OCI-LY7 (cell line): ENCODE data around the gene CYB561D1. TPM values are rescaled to one million over a fixed set of nuclear protein-coding genes. Genes with fewer than 3 reads are reported as not detected.

ENCODE experiments used
- BruUV-seq: library from RNA; stranded (reverse); fragments of 400-500 nt; replicated peaks from 2 replicates; lab custom pipeline; 2021; lab: Mats Ljungman, UMichigan
- CTCF ChIA-PET: fragments of 300-600 bp; sonication (Branson Sonifier 250); formaldehyde crosslinking; loops from one replicate; lab custom pipeline; 2022; ENCODE audit warnings: antibody characterized with exemption; ENCODE audit not compliant: unreplicated experiment; lab: Charles Lee
- POLR2A ChIA-PET: fragments of 300-600 bp; sonication (Branson Sonifier 250); formaldehyde crosslinking; loops from one replicate; lab custom pipeline; 2022; ENCODE audit warnings: antibody characterized with exemption; lab: Charles Lee
- DNase-seq: peaks from one replicate; pipeline ENCODE4 v3.0.0-alpha.2; 2015; ENCODE audit warnings: low spot score
- H2AFZ ChIP-seq: fragments of 200-600 bp; sonication (generic), shearing (Covaris generic); 2 replicates; pipeline ENCODE4 v1.6.1; 2014; ENCODE audit warnings: mild to moderate bottlenecking, antibody characterized with exemption, low read length, moderate library complexity
- H3K27ac ChIP-seq: fragments of 200-600 bp; sonication (generic); 2 replicates; pipeline ENCODE4 v1.5.1; 2014; ENCODE audit warnings: mixed run types, low read depth, mild to moderate bottlenecking, moderate library complexity, low read length, inconsistent platforms; ENCODE audit not compliant: poor library complexity, severe bottlenecking
- H3K36me3 ChIP-seq: fragments of 200-600 bp; sonication (generic); 2 replicates; pipeline ENCODE4 v1.6.1; 2014; ENCODE audit warnings: mild to moderate bottlenecking, antibody characterized with exemption, low read length, moderate library complexity, mixed read lengths; ENCODE audit not compliant: insufficient read depth
- H3K4me1 ChIP-seq: fragments of 200-600 bp; sonication (generic); 2 replicates; pipeline ENCODE4 v1.5.1; 2014; ENCODE audit warnings: mild to moderate bottlenecking, low read length; ENCODE audit not compliant: insufficient read depth, poor library complexity, severe bottlenecking
- H3K4me2 ChIP-seq: fragments of 200-600 bp; sonication (generic); 2 replicates; pipeline ENCODE4 v1.6.1; 2014; ENCODE audit warnings: mild to moderate bottlenecking, low read length
- H3K4me3 ChIP-seq: fragments of 200-600 bp; sonication (generic); 2 replicates; pipeline ENCODE4 v1.5.1; 2014; ENCODE audit warnings: mild to moderate bottlenecking, low read depth, low read length; ENCODE audit not compliant: poor library complexity, severe bottlenecking
- H3K79me2 ChIP-seq: fragments of 200-600 bp; sonication (generic); 2 replicates; pipeline ENCODE4 v1.6.1; 2016; ENCODE audit warnings: low read depth, mild to moderate bottlenecking, low read length, moderate library complexity, mixed read lengths; ENCODE audit not compliant: insufficient read depth
- H3K9me2 ChIP-seq: fragments of 200-600 bp; sonication (generic); 2 replicates; pipeline ENCODE4 v1.6.1; 2016; ENCODE audit warnings: mild to moderate bottlenecking, low read length, mixed read lengths; ENCODE audit not compliant: insufficient read depth
- H3K9me3 ChIP-seq: fragments of 200-600 bp; sonication (generic); 2 replicates; pipeline ENCODE4 v1.6.1; 2014; ENCODE audit warnings: mild to moderate bottlenecking, mixed run types, low read length, mixed read lengths
- H4K20me1 ChIP-seq: fragments of 200-600 bp; sonication (generic); 2 replicates; pipeline ENCODE4 v1.6.1; 2014; ENCODE audit warnings: mild to moderate bottlenecking, antibody characterized with exemption, low read length, moderate library complexity, mixed read lengths; ENCODE audit not compliant: insufficient read depth
- EZH2phosphoT487 ChIP-seq: fragments of 200-600 bp; sonication (generic); IDR thresholded peaks from 2 replicates; pipeline ENCODE4 v1.6.1; 2018; ENCODE audit warnings: low read depth, borderline replicate concordance, mild to moderate bottlenecking, mixed run types, antibody characterized with exemption, low read length, moderate library complexity, mixed read lengths
- intact Hi-C: fragments of 100-400 bp; cut with micrococcal nuclease; formaldehyde crosslinking; loops from one replicate; pipeline ENCODE4 v1.10.0; 2022; ENCODE audit not compliant: unreplicated experiment
- total RNA-seq, 2 experiments: library from RNA; depleted of rRNA in 1 of 2; stranded (reverse); fragments of >200 nt in 1 of 2; shearing (Covaris generic) in 1 of 2; gene quantifications; 2 replicates each; pipeline ENCODE4 v1.2.3, GENCODE V29; 2014 to 2022
- TF ChIP-seq, protein P1 (sequence below): fragments of 200-600 bp; sonication (generic); conservative IDR thresholded peaks from 2 replicates; pipeline ENCODE4 v1.5.1; 2014; ENCODE audit warnings: mild to moderate bottlenecking, antibody characterized with exemption, low read length, moderate library complexity, mixed read lengths

CYB561D1 gene
- total RNA-seq, 2 experiments from 2014 or later, result 6.2 to 10.5 TPM

DNA sequence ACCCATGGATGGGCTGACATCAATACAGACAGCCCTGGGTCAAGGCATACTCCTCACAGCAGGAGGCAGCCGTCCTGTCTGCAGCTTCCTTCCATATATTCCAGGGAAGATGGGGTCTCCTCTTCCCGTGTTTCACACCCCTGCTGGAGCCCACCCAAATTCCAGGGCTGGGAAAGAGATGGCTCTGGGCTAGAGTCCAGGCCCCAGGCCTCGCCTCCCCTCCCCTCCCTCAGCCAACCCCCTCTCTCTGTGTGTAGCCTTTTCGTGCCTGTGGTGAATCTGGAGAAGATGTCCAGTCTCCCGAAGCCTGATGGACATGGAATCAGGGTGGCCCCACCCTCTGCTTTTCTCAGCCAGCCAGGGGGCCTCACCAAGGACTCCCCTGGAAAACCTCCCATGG, 6.6 kb upstream of the CYB561D1 start:
- Histone ChIP-seq H3K79me2 (no peaks in the 10 kb centered on the region; the same call in 1 of the 2 replicates), H3K4me2 (no peak overlapping the region), H3K4me1 (peaks cover 18% of the 10 kb centered on the region), H3K9me3 (no peaks in the 10 kb centered on the region), H2AFZ (no peak overlapping the region), H3K4me3 (no peak overlapping the region), H3K27ac (no peak overlapping the region), H4K20me1 (no peaks in the 10 kb centered on the region), H3K9me2 (no peaks in the 10 kb centered on the region), H3K36me3 (peaks cover 14% of the 10 kb centered on the region; the same call in 1 of the 2 replicates)
- CTCF ChIA-PET, result interaction anchor here (0.6 kb wide), 1 partner anchor 31 kb away, joined by 5 read pairs; no protein-coding TSS in a partner anchor
- POLR2A ChIA-PET, result no interaction called here
- TF ChIP-seq, protein P1, sequence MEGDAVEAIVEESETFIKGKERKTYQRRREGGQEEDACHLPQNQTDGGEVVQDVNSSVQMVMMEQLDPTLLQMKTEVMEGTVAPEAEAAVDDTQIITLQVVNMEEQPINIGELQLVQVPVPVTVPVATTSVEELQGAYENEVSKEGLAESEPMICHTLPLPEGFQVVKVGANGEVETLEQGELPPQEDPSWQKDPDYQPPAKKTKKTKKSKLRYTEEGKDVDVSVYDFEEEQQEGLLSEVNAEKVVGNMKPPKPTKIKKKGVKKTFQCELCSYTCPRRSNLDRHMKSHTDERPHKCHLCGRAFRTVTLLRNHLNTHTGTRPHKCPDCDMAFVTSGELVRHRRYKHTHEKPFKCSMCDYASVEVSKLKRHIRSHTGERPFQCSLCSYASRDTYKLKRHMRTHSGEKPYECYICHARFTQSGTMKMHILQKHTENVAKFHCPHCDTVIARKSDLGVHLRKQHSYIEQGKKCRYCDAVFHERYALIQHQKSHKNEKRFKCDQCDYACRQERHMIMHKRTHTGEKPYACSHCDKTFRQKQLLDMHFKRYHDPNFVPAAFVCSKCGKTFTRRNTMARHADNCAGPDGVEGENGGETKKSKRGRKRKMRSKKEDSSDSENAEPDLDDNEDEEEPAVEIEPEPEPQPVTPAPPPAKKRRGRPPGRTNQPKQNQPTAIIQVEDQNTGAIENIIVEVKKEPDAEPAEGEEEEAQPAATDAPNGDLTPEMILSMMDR, result no peak
- no peak for TF ChIP-seq EZH2phosphoT487
- BruUV-seq, result no TSS peak
- intact Hi-C loops, result no loop called here
- DNase-seq, result no peak

DNA sequence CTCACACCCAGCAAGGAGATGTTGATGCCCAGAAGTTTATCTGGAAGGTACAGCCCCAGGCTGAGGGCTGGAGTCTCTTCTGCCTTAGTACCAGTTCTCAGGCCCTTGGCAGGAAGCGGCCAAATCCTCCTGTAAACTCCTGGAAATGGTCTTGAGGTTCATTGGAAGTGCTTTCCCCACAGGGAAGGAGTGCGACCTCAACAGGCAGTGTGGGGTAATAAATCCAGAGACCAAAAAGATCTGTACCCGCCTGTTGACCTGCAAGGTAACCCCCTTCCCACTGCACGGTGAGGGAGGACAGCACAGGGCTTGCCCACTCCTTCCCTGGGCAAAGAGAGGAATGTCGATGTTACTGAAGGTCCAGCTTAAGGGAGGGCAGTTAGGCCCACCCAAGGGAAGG, 5.7 kb upstream of the CYB561D1 start:
- Histone ChIP-seq H2AFZ (no peak overlapping the region), H3K4me3 (no peak overlapping the region), H3K4me1 (peaks cover 14% of the 10 kb centered on the region), H4K20me1 (no peaks in the 10 kb centered on the region), H3K27ac (no peak overlapping the region), H3K4me2 (no peak overlapping the region), H3K36me3 (peaks cover 14% of the 10 kb centered on the region; the same call in 1 of the 2 replicates), H3K79me2 (no peaks in the 10 kb centered on the region; the same call in 1 of the 2 replicates), H3K9me3 (no peaks in the 10 kb centered on the region), H3K9me2 (no peaks in the 10 kb centered on the region)
- CTCF ChIA-PET, result interaction anchor here (1.0 kb wide), 1 partner anchor 44 kb away, joined by 3 read pairs; no protein-coding TSS in a partner anchor
- no TSS peak for BruUV-seq
- no peak for TF ChIP-seq EZH2phosphoT487
- TF ChIP-seq, protein P1, result peak; percentile 30; the same call in 1 of the 2 replicates
- intact Hi-C loops, result no loop called here
- DNase-seq, result no peak
- POLR2A ChIA-PET, result no interaction called here

DNA sequence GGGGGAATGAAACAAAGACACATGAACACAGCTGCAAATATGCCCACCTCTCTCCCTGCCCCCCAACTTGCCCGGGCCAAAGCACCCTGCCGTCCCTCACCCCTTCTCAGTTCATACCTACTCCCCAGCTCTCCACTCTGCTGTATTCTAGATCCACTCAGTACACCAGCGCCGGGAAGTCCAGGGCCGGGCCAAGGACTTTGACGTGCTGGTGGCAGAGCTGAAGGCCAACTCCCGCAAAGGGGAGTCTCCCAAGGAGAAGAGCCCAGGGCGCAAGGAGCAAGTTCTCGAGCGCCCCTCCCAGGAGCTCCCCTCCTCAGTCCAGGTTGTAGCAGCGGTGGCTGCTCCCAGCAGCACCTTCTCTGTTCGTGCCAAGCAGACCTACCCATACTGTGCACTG, 5.2 kb upstream of the CYB561D1 start:
- H3K9me3 ChIP-seq, result no peaks in the 10 kb centered on the region
- ChIA-PET CTCF (interaction anchor here (1.0 kb wide), 1 partner anchor 44 kb away, joined by 3 read pairs; no protein-coding TSS in a partner anchor), POLR2A (no interaction called here)
- no peaks in the 10 kb centered on the region; the same call in 1 of the 2 replicates for H3K79me2 ChIP-seq
- no peak overlapping the region for H3K4me3 ChIP-seq
- H2AFZ ChIP-seq, result no peak overlapping the region
- no peaks in the 10 kb centered on the region for H4K20me1 ChIP-seq
- TF ChIP-seq, protein P1, result no peak
- TF ChIP-seq EZH2phosphoT487, result no peak
- intact Hi-C loops, result no loop called here
- H3K4me1 ChIP-seq, result peaks cover 17% of the 10 kb centered on the region
- no peak overlapping the region for H3K4me2 ChIP-seq
- BruUV-seq, result no TSS peak
- no peaks in the 10 kb centered on the region for H3K9me2 ChIP-seq
- H3K27ac ChIP-seq, result no peak overlapping the region
- H3K36me3 ChIP-seq, result peaks cover 14% of the 10 kb centered on the region; the same call in 1 of the 2 replicates
- no peak for DNase-seq
